Testis (tissue), 3 donors: Measurements from ENCODE around the gene PPFIBP1. TPM values are rescaled to one million over a fixed set of nuclear protein-coding genes. Genes with fewer than 3 reads are reported as not detected.

Experiments used
- DNase-seq: peaks from one replicate; pipeline ENCODE4 v3.0.0-alpha.2; 2019
- H3K27ac ChIP-seq, 2 donors: fragments of 200-600 bp; sonication (generic); one replicate each; pipeline ENCODE4 v1.5.1; 2019
- H3K27me3 ChIP-seq: fragments of 200-600 bp; sonication (generic); one replicate; pipeline ENCODE4 v1.5.1; 2019
- H3K36me3 ChIP-seq: fragments of 200-600 bp; sonication (generic); one replicate; pipeline ENCODE4 v1.5.1; 2017; ENCODE audit warnings: low read depth; ENCODE audit errors: missing control alignments
- H3K4me1 ChIP-seq: fragments of 200-600 bp; sonication (generic); one replicate; pipeline ENCODE4 v1.5.1; 2019
- H3K4me3 ChIP-seq, 2 donors: fragments of 200-600 bp; sonication (generic); one replicate each; pipeline ENCODE4 v1.5.1; 2017 to 2019
- H3K9me3 ChIP-seq: fragments of 200-600 bp; sonication (generic); one replicate; pipeline ENCODE4 v1.5.1; 2017
- POLR2A ChIP-seq: fragments of 450-650 bp; IDR thresholded peaks from one replicate; pipeline ENCODE4 v1.6.1; 2017; ENCODE audit warnings: antibody characterized with exemption, mild to moderate bottlenecking, moderate library complexity
- WGBS, 2 donors: methylation state at CpG; one replicate each; pipeline ENCODE4 v1.1.5; 2018; 5-methylcytosine and 5-hydroxymethylcytosine counted together
- intact Hi-C: fragments of 100-400 bp; cut with DNase I; formaldehyde crosslinking; loops from one replicate; pipeline ENCODE4 v1.15.1; 2023; ENCODE audit warnings: low total_unique reads
- polyA plus RNA-seq: library from polyadenylated mRNA; stranded (reverse); fragments of 350-450 nt; fragmentation: Illumina TruSeq; extraction: RNeasy Lipid Tissue Mini Kit (QIAGEN cat#74804); gene quantifications from one replicate; pipeline ENCODE4 v1.2.3, GENCODE V29; 2014; ENCODE audit warnings: low read depth, low replicate concordance; ENCODE audit not compliant: insufficient read depth
- total RNA-seq, 2 donors: library from RNA; depleted of rRNA; stranded (reverse); fragments of >200 nt; gene quantifications; one replicate each; pipeline ENCODE4 v1.2.3, GENCODE V29; 2016
- TF ChIP-seq, protein P1 (sequence below), 3 experiments: fragments of 450-650 bp in 2 of 3; fragments of 200-600 bp in 1 of 3; sonication (generic) in 1 of 3; IDR thresholded peaks; one replicate each; pipeline ENCODE4 v1.5.1; 2016 to 2019; ENCODE audit warnings: antibody characterized with exemption in 3 of 3, mild to moderate bottlenecking in 2 of 3, moderate library complexity in 1 of 3

The PPFIBP1 gene
- total and polyA plus RNA-seq, 3 donors from 2014 or later = 33.4 to 87.8 (median 75.3) TPM

DNA sequence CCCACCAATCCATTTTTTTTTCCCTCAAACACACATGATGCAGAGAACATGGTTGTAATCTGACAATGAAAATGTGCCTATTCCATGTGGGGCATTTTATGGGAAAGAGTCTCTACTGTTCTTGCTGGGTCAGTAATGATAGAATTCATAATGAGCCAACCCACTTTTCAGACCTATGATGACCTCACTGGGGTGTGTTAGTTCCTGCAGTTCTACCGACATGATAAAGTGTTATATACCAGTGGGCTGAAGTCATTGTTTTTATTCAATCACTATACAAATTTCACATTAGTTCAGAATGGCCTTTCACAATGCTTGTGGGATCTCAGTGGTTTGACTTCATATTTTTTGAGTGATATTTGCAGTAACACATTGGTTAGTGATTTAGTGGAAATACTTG is 47.5 kb downstream of the PPFIBP1 start:
- intact Hi-C loops = no loop called here
- TF ChIP-seq, protein P1, sequence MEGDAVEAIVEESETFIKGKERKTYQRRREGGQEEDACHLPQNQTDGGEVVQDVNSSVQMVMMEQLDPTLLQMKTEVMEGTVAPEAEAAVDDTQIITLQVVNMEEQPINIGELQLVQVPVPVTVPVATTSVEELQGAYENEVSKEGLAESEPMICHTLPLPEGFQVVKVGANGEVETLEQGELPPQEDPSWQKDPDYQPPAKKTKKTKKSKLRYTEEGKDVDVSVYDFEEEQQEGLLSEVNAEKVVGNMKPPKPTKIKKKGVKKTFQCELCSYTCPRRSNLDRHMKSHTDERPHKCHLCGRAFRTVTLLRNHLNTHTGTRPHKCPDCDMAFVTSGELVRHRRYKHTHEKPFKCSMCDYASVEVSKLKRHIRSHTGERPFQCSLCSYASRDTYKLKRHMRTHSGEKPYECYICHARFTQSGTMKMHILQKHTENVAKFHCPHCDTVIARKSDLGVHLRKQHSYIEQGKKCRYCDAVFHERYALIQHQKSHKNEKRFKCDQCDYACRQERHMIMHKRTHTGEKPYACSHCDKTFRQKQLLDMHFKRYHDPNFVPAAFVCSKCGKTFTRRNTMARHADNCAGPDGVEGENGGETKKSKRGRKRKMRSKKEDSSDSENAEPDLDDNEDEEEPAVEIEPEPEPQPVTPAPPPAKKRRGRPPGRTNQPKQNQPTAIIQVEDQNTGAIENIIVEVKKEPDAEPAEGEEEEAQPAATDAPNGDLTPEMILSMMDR (IDR thresholded peaks at IDR 0.05) = no peak
- TF ChIP-seq POLR2A = no peak
- WGBS, 2 donors = 71 to 80% methylated on average over 1 of the region's 1 CpG
- Histone ChIP-seq H3K9me3 (no peaks in the 10 kb centered on the region), H3K4me3 (no peak overlapping the region), H3K4me1 (peaks cover 7% of the 10 kb centered on the region), H3K27me3 (no peaks in the 10 kb centered on the region), H3K27ac (no peak overlapping the region), H3K36me3 (no peaks in the 10 kb centered on the region)
- no peak for DNase-seq

DNA sequence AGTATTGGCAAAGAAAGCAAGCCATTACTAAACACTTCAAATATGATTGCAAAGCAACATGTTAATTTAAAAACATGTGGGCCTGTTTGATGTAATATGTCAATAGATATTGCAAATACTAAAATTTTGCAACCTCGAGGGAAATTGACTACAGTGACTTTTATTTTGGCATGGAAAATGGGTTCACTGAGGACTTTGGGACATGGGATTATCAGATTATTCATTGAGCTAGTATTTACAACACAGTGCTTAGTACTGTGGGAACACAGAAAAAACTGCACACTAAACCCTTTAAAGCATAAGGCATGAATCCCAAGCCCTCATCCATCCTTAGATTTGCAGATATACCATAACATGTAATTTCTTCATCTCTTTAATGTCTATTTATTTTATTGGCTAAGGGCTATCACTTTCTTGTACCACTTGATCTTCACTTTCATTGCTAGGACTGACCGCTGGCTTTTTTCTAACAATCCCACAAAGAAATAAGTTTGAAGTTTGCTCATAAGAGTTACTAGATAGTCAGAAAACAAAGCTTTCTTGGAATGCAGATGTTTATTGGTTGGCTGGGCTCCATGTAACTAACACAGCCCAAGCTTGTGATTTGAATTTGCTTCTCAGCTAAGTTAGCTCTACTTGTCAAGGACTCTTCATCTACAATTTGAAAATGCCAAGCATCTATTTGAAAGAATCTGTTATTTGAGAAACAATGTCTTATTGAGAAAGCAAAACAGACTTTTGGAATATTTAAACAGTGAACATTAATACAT is 48.7 kb downstream of the PPFIBP1 start:
- H3K36me3 ChIP-seq = no peaks in the 10 kb centered on the region
- H3K4me1 ChIP-seq = peaks cover 7% of the 10 kb centered on the region
- 71 to 76% methylated on average over 2 of the region's 2 CpGs for WGBS, 2 donors
- H3K27ac ChIP-seq = no peak overlapping the region
- intact Hi-C loops = no loop called here
- no peak overlapping the region for H3K4me3 ChIP-seq
- TF ChIP-seq POLR2A = no peak
- TF ChIP-seq, protein P1 (IDR thresholded peaks at IDR 0.05) = no peak
- H3K9me3 ChIP-seq = no peaks in the 10 kb centered on the region
- H3K27me3 ChIP-seq = no peaks in the 10 kb centered on the region
- DNase-seq = no peak

DNA sequence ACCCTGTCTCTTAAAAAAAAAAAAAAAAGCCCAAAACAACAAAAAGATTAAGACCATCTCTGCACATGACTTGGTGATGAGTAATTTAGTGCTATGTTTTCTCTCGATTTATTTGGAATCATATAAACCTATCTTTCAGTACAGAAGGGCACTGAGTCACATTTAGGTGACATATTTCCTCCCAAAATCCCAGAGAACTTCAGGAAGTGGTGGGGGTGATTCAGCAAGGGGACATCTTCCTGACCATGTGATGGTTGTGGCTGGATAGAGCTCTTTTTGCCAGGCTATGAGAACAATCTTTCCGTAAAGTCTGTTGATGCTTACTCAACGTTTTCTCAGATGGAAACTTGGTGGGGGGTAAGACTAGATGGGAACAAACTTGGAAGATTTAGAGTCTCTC is 50.0 kb downstream of the PPFIBP1 start:
- no peak overlapping the region for H3K4me3 ChIP-seq
- H3K27me3 ChIP-seq = no peaks in the 10 kb centered on the region
- no peak for DNase-seq
- no peak overlapping the region for H3K27ac ChIP-seq
- H3K36me3 ChIP-seq = no peaks in the 10 kb centered on the region
- TF ChIP-seq, protein P1 (IDR thresholded peaks at IDR 0.05) = no peak
- no peak for TF ChIP-seq POLR2A
- H3K9me3 ChIP-seq = no peaks in the 10 kb centered on the region
- intact Hi-C loops = no loop called here
- peaks cover 7% of the 10 kb centered on the region for H3K4me1 ChIP-seq
- 71 to 76% methylated on average over 3 of the region's 3 CpGs for WGBS, 2 donors

DNA sequence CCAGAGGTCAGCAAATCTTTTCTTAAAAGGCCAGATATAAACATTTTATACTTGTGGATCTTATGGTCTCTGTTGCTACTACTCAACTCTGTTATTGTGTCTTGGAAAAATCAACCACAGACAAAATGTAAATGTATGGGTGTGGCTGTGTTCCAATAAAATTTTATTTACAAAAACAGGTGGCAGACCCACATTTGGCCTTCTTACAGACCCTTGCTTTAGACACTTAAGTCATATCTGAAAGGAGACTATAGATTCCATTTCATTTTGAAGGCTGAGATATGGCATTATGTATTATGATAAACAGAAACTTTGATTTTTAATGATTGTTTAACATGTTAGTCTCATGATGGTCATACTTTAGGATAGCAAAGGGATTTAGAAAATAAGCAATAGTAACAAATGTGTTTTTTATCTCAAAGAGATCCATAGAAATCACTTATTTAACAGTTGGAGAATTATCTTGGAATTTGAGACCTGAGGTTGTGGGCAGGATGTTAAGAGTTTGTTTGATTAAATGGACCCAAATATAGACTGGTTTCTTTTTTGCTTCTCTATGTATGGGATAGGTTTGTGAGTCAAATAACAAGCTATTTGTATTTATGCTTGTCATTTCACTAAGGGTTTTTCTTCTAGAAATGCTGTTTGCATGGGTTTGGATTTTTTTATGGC is 51.2 kb downstream of the PPFIBP1 start:
- no peak overlapping the region for H3K4me3 ChIP-seq
- no peaks in the 10 kb centered on the region for H3K36me3 ChIP-seq
- DNase-seq = no peak
- H3K27me3 ChIP-seq = no peaks in the 10 kb centered on the region
- intact Hi-C loops = no loop called here
- H3K9me3 ChIP-seq = no peaks in the 10 kb centered on the region
- TF ChIP-seq, protein P1 (IDR thresholded peaks at IDR 0.05) = no peak
- no peak for TF ChIP-seq POLR2A
- H3K4me1 ChIP-seq = peaks cover 7% of the 10 kb centered on the region
- H3K27ac ChIP-seq = no peak overlapping the region
